Measurements from ENCODE around the gene C2orf49. TPM values are rescaled to one million over a fixed set of nuclear protein-coding genes. Genes with fewer than 3 reads are reported as not detected.

The C2orf49 gene
- total and polyA plus RNA-seq, 2 of the 8 experiments (the other 6 are each of a cell fraction or from before 2014, with no cell fraction given): 5.6 to 19.9 TPM

DNA sequence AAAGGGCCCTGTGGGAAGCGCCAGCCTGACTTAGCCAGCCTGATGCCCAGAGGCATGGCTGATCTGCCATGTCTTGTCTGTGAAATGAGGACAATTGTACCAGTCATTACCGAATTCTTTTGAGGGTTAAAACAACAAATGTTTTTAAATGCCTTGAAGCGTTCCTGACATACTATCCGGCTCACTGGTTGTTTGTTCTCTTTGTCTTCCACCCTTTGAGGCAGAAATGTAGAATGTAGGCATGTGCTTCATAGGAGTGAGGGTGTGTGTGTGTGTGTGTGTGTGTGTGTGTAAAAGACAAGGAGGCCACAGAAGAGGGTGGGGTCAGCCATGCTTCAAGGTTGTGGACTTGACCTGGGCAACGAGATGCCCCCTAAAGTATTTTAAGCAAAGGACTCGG is 43.3 kb upstream of the C2orf49 start:
- H4K5ac ChIP-seq (ENCODE audit: insufficient read length, low read depth, low read length): no peak overlapping the region
- ChIA-PET POLR2A (ENCODE audit: partially characterized antibody) (interaction anchor here (1.3 kb wide), 1 partner anchor 17 kb away, joined by 6 read pairs; no protein-coding TSS in a partner anchor), CTCF (ENCODE audit: partially characterized antibody) (interaction anchor here (0.8 to 3.8 kb wide), 19 partner anchors 8 to 657 kb away, joined by 3 to 26 read pairs (median 5); partner anchors contain the start of gene GPR45)
- H3K79me2 ChIP-seq (ENCODE audit: control insufficient read depth in 1 of 2, insufficient read depth in 2 of 2, low read length in 2 of 2): no peaks in the 10 kb centered on the region
- no peak overlapping the region for H2AK5ac ChIP-seq (ENCODE audit: low read depth, low read length)
- no peaks in the 10 kb centered on the region for H3K27me3 ChIP-seq (replicated peaks in 1 of 4; ENCODE audit: control insufficient read depth in 3 of 4, extremely low read depth in 1 of 4, insufficient read depth in 3 of 4, low read length in 3 of 4)
- peaks cover 0 to 17% (median 8%) of the 10 kb centered on the region in 4 experiments; a peak in 6 of 8 replicates for H3K36me3 ChIP-seq (ENCODE audit: control insufficient read depth in 2 of 4, insufficient read depth in 4 of 4, low read length in 3 of 4)
- no peak overlapping the region; the same call in 1 of the 2 replicates for H4K8ac ChIP-seq (ENCODE audit: extremely low read depth, insufficient read depth, low read length)
- no peak overlapping the region for H3K4ac ChIP-seq (replicated peaks; ENCODE audit: insufficient read length, low read depth, low read length)
- no peak overlapping the region for H3K4me3 ChIP-seq (ENCODE audit: extremely low read depth in 1 of 4, insufficient read depth in 2 of 4, low read depth in 3 of 4, low read length in 4 of 4)
- no peak for DNase-seq (ENCODE audit: low read depth in 1 of 2, low spot score in 2 of 2)
- H3K4me1 ChIP-seq (replicated peaks in 1 of 4; ENCODE audit: control insufficient read depth in 3 of 4, insufficient read depth in 4 of 4, low read length in 3 of 4): no peaks in the 10 kb centered on the region
- H3K27ac ChIP-seq (ENCODE audit: low read depth, low read length): no peak overlapping the region
- TF ChIP-seq SAP30 (IDR thresholded peaks at IDR 0.05; ENCODE audit: insufficient read depth, insufficient replicate concordance, low read length) (no peak), RFX5 (IDR thresholded peaks at IDR 0.05; ENCODE audit: borderline replicate concordance, low read depth, low read length) (no peak), SIRT6 (IDR thresholded peaks at IDR 0.05; ENCODE audit: low read length) (no peak), SIX5 (IDR thresholded peaks at IDR 0.05; ENCODE audit: low read depth, low read length) (no peak), KDM1A (IDR thresholded peaks at IDR 0.05; ENCODE audit: borderline replicate concordance, low read length) (no peak), SP4 (IDR thresholded peaks at IDR 0.05; ENCODE audit: low read length) (no peak), TCF12 (IDR thresholded peaks at IDR 0.05; ENCODE audit: low read depth, low read length) (no peak), CHD1 (IDR thresholded peaks at IDR 0.05; ENCODE audit: low read depth, low read length) (no peak), SIN3A (conservative IDR thresholded peaks at IDR 0.05 in 1 of 2, IDR thresholded peaks at IDR 0.05 in 1 of 2; ENCODE audit: low read depth in 1 of 2, low read length in 2 of 2) (no peak), CEBPB (IDR thresholded peaks at IDR 0.05; ENCODE audit: low read depth, low read length) (no peak)
- TF ChIP-seq, protein P1, sequence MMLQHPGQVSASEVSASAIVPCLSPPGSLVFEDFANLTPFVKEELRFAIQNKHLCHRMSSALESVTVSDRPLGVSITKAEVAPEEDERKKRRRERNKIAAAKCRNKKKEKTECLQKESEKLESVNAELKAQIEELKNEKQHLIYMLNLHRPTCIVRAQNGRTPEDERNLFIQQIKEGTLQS (IDR thresholded peaks at IDR 0.05; ENCODE audit: insufficient read depth, low read depth, low read length): no peak
- TF ChIP-seq, protein P2, sequence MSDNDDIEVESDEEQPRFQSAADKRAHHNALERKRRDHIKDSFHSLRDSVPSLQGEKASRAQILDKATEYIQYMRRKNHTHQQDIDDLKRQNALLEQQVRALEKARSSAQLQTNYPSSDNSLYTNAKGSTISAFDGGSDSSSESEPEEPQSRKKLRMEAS (IDR thresholded peaks at IDR 0.05): no peak
- no peak overlapping the region for H4K91ac ChIP-seq (replicated peaks; ENCODE audit: insufficient read length, low read length)
- no peak overlapping the region for H2BK12ac ChIP-seq (ENCODE audit: low read depth, low read length)
- no peak overlapping the region for H2BK20ac ChIP-seq (ENCODE audit: low read length)
- no peaks in the 10 kb centered on the region for H3K79me1 ChIP-seq (ENCODE audit: low read depth, low read length)
- H3K4me2 ChIP-seq (ENCODE audit: insufficient read depth in 1 of 2, low read depth in 2 of 2, low read length in 2 of 2): no peak overlapping the region
- H3K9ac ChIP-seq (replicated peaks in 1 of 4; ENCODE audit: extremely low read depth in 1 of 4, low read depth in 3 of 4, low read length in 3 of 4): no peak overlapping the region
- H3K18ac ChIP-seq (ENCODE audit: extremely low read depth, low read length): no peak overlapping the region
- H2BK120ac ChIP-seq (replicated peaks; ENCODE audit: low read depth, low read length): no peak overlapping the region
- peaks cover 0 to 2% of the 10 kb centered on the region in 2 experiments for H4K20me1 ChIP-seq (replicated peaks in 1 of 2; ENCODE audit: control insufficient read depth in 1 of 2, insufficient read depth in 2 of 2, low read length in 2 of 2)
- H2BK15ac ChIP-seq (ENCODE audit: low read length): no peak overlapping the region
- 87% methylated on average over 6 of the region's 6 CpGs; no CpG with 5 or more reads in 1 of the 2 experiments for WGBS, 2 experiments (ENCODE audit: extremely low coverage in 1 of 2, insufficient coverage in 1 of 2, insufficient read length in 1 of 2, insufficient replicate concordance in 2 of 2, low coverage in 1 of 2, low lambda C conversion rate in 2 of 2, missing lambda C conversion rate in 1 of 2)
- H3K23me2 ChIP-seq (ENCODE audit: low read depth, low read length): no peaks in the 10 kb centered on the region; the same call in 1 of the 2 replicates
- FAIRE-seq: no peak
- no peak overlapping the region for H2AFZ ChIP-seq (ENCODE audit: low read length)
- H2BK5ac ChIP-seq (ENCODE audit: low read depth, low read length): no peak overlapping the region
- no peak overlapping the region for H3K23ac ChIP-seq (ENCODE audit: insufficient read length)
- no peak overlapping the region for H3K14ac ChIP-seq (ENCODE audit: insufficient read length)
- H3K56ac ChIP-seq (replicated peaks; ENCODE audit: insufficient read length, low read depth, low read length): no peak overlapping the region
- no peaks in the 10 kb centered on the region for H3K9me3 ChIP-seq (ENCODE audit: insufficient read depth in 2 of 2, low read depth in 1 of 2, low read length in 1 of 2)

Measured in H1 (cell line).